AG04450 (cell line): ENCODE data around the gene SKIC2. TPM values are rescaled to one million over a fixed set of nuclear protein-coding genes. Genes with fewer than 3 reads are reported as not detected.
"Not testable (repeated sequence)": the region's sequence is repeated elsewhere in the genome, so short reads cannot be mapped to it uniquely, and the experiment has no call there.

Experiments used
- CTCF ChIA-PET: fragments of 300-600, 350-600 bp; formaldehyde crosslinking; extraction: SDS; loops from one replicate; lab custom pipeline; 2022; ENCODE audit warnings: antibody characterized with exemption, inconsistent platforms; lab: Charles Lee
- POLR2A ChIA-PET: fragments of 350-600 bp; formaldehyde crosslinking; extraction: SDS; loops from one replicate; lab custom pipeline; 2021; ENCODE audit warnings: antibody characterized with exemption, inconsistent platforms; lab: Yijun Ruan, JAX
- DNase-seq: peaks from one replicate; pipeline ENCODE4 v3.0.0-alpha.2; 2011; ENCODE audit warnings: low read depth, low spot score
- H3K27ac ChIP-seq: one replicate; pipeline ENCODE4 v1.5.1; 2012; ENCODE audit warnings: low read depth, low read length, control low read depth
- H3K27me3 ChIP-seq: one replicate; pipeline ENCODE4 v1.6.0; 2012; ENCODE audit warnings: low read length; ENCODE audit not compliant: control insufficient read depth, insufficient read depth
- H3K4me3 ChIP-seq: 2 replicates; pipeline ENCODE4 v1.5.1; 2011; ENCODE audit warnings: mild to moderate bottlenecking, low read depth, low read length, control low read depth
- H3K9me3 ChIP-seq: 2 replicates; pipeline ENCODE4 v1.5.1; 2012; ENCODE audit warnings: low read length; ENCODE audit not compliant: control insufficient read depth, insufficient read depth
- polyA plus RNA-seq: library from polyadenylated mRNA; depleted of rRNA; stranded (reverse); fragments of >200 nt; gene quantifications from 2 replicates; pipeline ENCODE4 v1.2.3, GENCODE V29; 2011
- TF ChIP-seq, protein P1 (sequence below): IDR thresholded peaks from 2 replicates; pipeline ENCODE4 v1.5.1; 2011; ENCODE audit warnings: low read depth, low read length, control low read depth, inconsistent platforms

Gene SKIC2
- polyA plus RNA-seq, 1 experiment: 26.0 TPM

- Histone ChIP-seq H3K9me3 (no peaks in the 10 kb centered on the region; the same call in 1 of the 2 replicates), H3K4me3 (no peak overlapping the region), H3K27me3 (no peaks in the 10 kb centered on the region), H3K27ac (no peak overlapping the region)
- CTCF ChIA-PET: interaction anchor here (0.5 to 1.2 kb wide), 2 partner anchors 138 to 268 kb away, joined by 3 to 5 read pairs; no protein-coding TSS in a partner anchor
- POLR2A ChIA-PET: no interaction called here
- no peak for DNase-seq
- TF ChIP-seq, protein P1, sequence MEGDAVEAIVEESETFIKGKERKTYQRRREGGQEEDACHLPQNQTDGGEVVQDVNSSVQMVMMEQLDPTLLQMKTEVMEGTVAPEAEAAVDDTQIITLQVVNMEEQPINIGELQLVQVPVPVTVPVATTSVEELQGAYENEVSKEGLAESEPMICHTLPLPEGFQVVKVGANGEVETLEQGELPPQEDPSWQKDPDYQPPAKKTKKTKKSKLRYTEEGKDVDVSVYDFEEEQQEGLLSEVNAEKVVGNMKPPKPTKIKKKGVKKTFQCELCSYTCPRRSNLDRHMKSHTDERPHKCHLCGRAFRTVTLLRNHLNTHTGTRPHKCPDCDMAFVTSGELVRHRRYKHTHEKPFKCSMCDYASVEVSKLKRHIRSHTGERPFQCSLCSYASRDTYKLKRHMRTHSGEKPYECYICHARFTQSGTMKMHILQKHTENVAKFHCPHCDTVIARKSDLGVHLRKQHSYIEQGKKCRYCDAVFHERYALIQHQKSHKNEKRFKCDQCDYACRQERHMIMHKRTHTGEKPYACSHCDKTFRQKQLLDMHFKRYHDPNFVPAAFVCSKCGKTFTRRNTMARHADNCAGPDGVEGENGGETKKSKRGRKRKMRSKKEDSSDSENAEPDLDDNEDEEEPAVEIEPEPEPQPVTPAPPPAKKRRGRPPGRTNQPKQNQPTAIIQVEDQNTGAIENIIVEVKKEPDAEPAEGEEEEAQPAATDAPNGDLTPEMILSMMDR: no peak
These were observed 20.4 kb downstream of the SKIC2 start for GRCh38 chr6:31979238-31979898.

GRCh38 chr6:31980195-31980876 lies 21.4 kb downstream of the SKIC2 start:
- CTCF ChIA-PET: interaction anchor here (0.6 to 1.2 kb wide), 2 partner anchors 137 to 864 kb away, joined by 3 read pairs; partner anchors contain the start of gene PSMB8
- H3K27me3 ChIP-seq, DNase-seq, POLR2A ChIA-PET, H3K9me3 ChIP-seq, H3K4me3 ChIP-seq, H3K27ac ChIP-seq: not testable (repeated sequence)

- H3K4me3 ChIP-seq, H3K27ac ChIP-seq, H3K9me3 ChIP-seq, POLR2A ChIA-PET, H3K27me3 ChIP-seq, CTCF ChIA-PET, DNase-seq: not testable (repeated sequence)
These were observed 22.0 kb downstream of the SKIC2 start for GRCh38 chr6:31980998-31981397.

- DNase-seq, CTCF ChIA-PET, H3K27me3 ChIP-seq, H3K9me3 ChIP-seq, POLR2A ChIA-PET, H3K27ac ChIP-seq, H3K4me3 ChIP-seq: not testable (repeated sequence)
These were observed 22.8 kb downstream of the SKIC2 start, which contains the start of gene C4A for GRCh38 chr6:31981744-31982143. Gene C4A (plus strand): TSS chr6:31982057. CDS start chr6:31982108, 51 bp downstream.

- POLR2A ChIA-PET, CTCF ChIA-PET, DNase-seq, H3K27me3 ChIP-seq, H3K27ac ChIP-seq, H3K9me3 ChIP-seq, H3K4me3 ChIP-seq: not testable (repeated sequence)
These were observed 30.4 kb downstream of the SKIC2 start for GRCh38 chr6:31989363-31989762.

DNA sequence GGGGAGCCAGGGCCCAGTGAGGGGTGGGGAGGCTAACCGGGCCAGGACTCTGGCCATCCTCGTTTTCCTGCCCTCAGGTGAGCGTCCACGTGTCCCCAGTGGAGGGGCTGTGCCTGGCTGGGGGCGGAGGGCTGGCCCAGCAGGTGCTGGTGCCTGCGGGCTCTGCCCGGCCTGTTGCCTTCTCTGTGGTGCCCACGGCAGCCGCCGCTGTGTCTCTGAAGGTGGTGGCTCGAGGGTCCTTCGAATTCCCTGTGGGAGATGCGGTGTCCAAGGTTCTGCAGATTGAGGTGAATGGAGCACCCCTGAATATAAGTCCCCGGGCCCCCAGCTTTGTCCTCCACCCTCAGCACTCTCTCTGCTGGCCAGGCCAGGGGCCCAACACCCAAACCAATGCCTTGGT lies 35.4 kb downstream of the SKIC2 start:
- H3K27me3 ChIP-seq, POLR2A ChIA-PET, DNase-seq, H3K4me3 ChIP-seq, CTCF ChIA-PET, H3K27ac ChIP-seq, H3K9me3 ChIP-seq: not testable (repeated sequence)

DNA sequence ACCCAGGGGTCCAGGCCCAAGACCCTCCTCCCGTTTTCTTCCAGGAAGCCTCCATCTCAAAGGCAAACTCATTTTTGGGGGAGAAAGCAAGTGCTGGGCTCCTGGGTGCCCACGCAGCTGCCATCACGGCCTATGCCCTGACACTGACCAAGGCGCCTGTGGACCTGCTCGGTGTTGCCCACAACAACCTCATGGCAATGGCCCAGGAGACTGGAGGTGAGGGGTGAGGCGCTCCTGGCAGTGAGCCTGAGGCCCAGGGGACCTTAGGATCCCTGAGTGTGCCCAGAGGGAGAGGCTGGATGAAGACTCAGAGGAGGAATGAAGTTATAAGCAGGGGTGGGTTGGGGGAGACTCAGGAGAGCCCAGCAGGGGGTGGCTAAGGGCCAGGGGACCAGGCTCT lies 37.4 kb downstream of the SKIC2 start:
- POLR2A ChIA-PET, H3K27me3 ChIP-seq, H3K4me3 ChIP-seq, H3K9me3 ChIP-seq, CTCF ChIA-PET, DNase-seq, H3K27ac ChIP-seq: not testable (repeated sequence)

DNA sequence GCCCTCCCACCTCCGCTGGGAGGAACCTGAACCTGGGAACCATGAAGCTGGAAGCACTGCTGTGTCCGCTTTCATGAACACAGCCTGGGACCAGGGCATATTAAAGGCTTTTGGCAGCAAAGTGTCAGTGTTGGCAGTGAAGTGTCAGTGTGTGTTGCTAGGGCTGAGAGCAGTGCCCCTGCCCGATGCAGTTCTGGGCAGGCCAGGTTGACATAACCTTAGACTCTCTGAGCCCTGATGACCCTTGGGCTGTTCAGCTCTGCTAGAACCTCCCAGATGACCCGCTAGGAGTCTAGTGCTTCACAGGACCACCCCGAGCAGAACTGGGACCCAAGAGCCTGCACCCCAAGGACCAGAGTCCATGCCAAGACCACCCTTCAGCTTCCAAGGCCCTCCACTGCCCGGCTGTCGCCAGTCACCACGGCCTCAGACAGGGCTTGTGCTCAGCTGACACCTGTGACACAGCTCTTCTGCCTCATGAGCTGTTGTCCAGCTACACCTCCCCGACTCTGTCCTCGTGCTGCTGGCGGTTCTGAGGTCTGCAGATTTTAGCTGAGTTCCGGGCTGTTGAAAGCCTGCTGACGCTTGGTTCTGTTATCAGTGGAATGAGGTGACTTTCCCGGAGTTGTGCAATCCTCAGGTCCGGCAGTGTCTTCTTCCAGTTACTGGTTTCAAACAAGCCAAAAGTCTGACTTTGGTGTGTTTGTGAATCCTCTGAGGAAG lies 43.7 kb downstream of the SKIC2 start:
- DNase-seq, H3K27me3 ChIP-seq, H3K9me3 ChIP-seq, POLR2A ChIA-PET, H3K27ac ChIP-seq, H3K4me3 ChIP-seq, CTCF ChIA-PET: not testable (repeated sequence)

DNA sequence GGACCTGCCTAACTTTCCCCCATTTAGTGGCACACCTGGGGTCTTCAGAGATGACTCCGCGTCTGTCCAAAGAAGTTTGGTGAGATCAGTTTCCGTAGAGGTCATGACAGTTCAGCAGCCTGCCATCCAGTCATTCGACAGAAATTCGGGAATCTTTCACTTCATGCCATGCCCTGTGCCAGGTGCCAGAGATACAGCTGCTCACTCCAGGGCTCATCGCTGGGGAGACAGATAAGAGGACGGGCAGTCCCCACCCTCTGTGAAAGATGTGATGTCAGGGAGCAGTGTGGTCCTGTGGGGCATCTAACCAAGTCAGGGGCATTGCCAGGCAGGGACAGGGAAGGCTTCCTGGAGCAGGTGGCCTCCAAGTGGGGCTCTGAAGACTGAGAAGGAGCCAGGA lies 44.3 kb downstream of the SKIC2 start:
- CTCF ChIA-PET, POLR2A ChIA-PET, H3K27ac ChIP-seq, DNase-seq, H3K9me3 ChIP-seq, H3K27me3 ChIP-seq, H3K4me3 ChIP-seq: not testable (repeated sequence)

GRCh38 chr6:32004393-32004792 lies 45.4 kb downstream of the SKIC2 start:
- H3K9me3 ChIP-seq, H3K27ac ChIP-seq, CTCF ChIA-PET, H3K27me3 ChIP-seq, H3K4me3 ChIP-seq, DNase-seq, POLR2A ChIA-PET: not testable (repeated sequence)
